VCaP (cell line): Measurements from ENCODE around the gene MDM2.

Experiments
- H3K27ac ChIP-seq: fragments of 450-650 bp; 2 replicates; pipeline ENCODE4 v1.5.1; 2017
- CTCF ChIP-seq: fragments of 450-650 bp; conservative IDR thresholded peaks from 2 replicates; pipeline ENCODE4 v1.5.1; 2017; ENCODE audit warnings: mild to moderate bottlenecking, moderate library complexity

MDM2 gene

GRCh38 chr12:68807576-68808387 lies at the start of gene MDM2:
Gene MDM2 (plus strand): TSS chr12:68808177. CDS start chr12:68808478, 301 bp downstream.
- peak; percentile 90 for TF ChIP-seq CTCF

GRCh38 chr12:68759852-68760251 lies 48.1 kb upstream of the MDM2 start:
- TF ChIP-seq CTCF, result no peak
- H3K27ac ChIP-seq, result no peak overlapping the region

More at GRCh38 chr12:68807576-68808387, at the start of gene MDM2:
- peak within 1 kb of the TSS; percentile 100 for H3K27ac ChIP-seq

DNA sequence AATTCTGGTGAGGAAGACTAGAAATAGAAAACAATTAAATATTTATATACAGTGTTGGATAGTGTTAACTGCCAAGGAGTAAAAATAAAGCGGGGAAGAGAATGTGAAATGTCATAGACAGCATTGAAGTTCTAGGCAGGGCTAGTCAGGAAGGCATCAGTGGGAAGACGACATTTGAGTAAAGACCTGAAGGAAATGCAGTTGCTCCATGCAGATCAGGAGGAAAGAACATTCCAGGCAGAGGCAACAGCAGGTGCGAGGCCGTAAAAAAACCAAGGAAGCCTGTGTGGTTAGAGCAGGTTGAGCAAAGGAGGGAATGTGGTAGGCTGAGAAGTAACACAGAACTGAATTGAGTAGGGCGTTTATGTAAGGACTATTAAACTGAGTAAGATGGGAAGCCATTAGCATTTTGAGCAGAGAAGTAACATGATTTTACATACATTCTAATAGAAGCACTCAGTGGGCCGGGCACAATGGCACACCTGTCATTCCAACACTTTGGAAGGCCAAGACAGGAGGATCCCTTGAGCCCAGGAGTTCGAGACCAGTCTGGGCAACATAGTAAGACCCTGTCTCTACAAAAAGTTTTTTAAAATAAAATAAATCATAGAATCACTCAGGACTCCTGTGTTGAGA lies 47.1 kb upstream of the MDM2 start:
- no peak for TF ChIP-seq CTCF
- H3K27ac ChIP-seq, result no peak overlapping the region

DNA sequence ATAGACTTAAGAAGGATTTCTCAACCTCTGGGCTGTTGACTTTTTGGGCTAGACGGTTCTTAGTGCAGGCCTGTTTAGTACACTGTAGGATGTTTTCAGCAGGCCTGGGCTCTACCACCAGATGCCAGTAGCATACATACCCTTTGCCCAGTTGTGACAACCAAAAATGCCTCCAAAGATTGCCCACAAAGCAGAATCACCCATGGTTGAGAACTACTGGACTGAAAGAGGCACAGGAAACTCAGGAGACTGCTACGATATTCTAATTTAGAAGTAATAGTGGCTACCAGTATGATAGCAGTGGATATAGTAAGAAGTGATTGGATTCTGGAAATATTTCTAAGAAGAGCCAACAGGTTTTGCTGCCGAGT lies 46.5 kb upstream of the MDM2 start:
- H3K27ac ChIP-seq, result no peak overlapping the region
- TF ChIP-seq CTCF, result no peak

DNA sequence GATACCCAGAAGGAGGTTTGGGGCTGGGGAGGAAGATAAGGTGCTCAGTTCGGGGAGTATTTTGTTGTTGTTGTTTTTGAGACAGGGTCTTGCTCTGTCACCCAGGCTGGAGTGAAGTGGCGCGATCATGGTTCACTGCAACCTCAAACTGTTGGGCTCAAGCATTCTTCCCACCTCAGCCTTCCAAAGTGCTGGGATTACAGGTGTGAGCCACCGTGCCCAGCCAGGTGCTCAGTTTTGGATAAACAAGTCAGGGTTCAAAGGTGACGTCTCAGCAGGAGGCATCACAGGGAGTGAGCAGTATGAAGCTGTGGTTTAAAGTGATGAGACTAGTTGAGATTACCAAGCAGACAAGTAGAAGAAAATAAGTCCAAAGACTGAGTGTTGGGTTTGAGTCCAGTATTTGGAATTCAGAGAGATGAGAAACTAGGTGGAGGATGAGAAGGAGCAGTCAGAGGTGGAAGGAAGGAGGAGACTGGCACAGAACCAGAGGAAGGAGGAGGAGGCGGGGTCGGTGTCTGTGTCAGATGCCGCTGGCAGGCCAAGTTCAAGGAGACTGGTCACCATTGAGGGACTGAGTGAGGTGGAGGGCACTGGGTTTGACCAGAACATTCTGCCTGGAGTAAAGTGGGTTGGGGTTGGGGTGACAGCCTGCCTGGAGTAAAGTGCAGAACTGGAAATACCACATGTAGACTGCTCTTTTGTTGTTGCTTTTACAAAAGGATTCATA lies 45.9 kb upstream of the MDM2 start:
- H3K27ac ChIP-seq, result no peak overlapping the region
- TF ChIP-seq CTCF, result no peak

GRCh38 chr12:68762691-68763090 lies 45.3 kb upstream of the MDM2 start:
- no peak for TF ChIP-seq CTCF

GRCh38 chr12:68765696-68766095 lies 42.3 kb upstream of the MDM2 start:
- TF ChIP-seq CTCF, result no peak
- H3K27ac ChIP-seq, result no peak overlapping the region

More at GRCh38 chr12:68762691-68763090, 45.3 kb upstream of the MDM2 start:
- no peak overlapping the region for H3K27ac ChIP-seq
